Stomach (tissue), 4 donors: ENCODE results near the gene CLEC11A.

Source experiments
- CTCF ChIP-seq, 7 experiments: fragments of 450-650 bp in 4 of 7; fragments of 200-600 bp in 3 of 7; sonication (generic) in 3 of 7; IDR thresholded peaks; one replicate each; pipeline ENCODE4 v1.5.1; 2016 to 2019; ENCODE audit warnings: antibody characterized with exemption in 7 of 7, control low read depth in 2 of 7, mild to moderate bottlenecking in 1 of 7
- POLR2AphosphoS5 ChIP-seq, 3 donors: sonication (generic); formaldehyde crosslinking; IDR thresholded peaks; one replicate each; pipeline ENCODE4 v1.6.1; 2016; ENCODE audit warnings: antibody characterized with exemption in 3 of 3

GRCh38 chr19:50712833-50713232 lies 10.3 kb upstream of the CLEC11A start:
- no peak for TF ChIP-seq CTCF (IDR thresholded peaks at IDR 0.05)
- TF ChIP-seq POLR2AphosphoS5 (IDR thresholded peaks at IDR 0.05) = no peak
